Peyer's patch (tissue), 4 donors: ENCODE measurements around the gene TTC28. TPM values are rescaled to one million over a fixed set of nuclear protein-coding genes. Genes with fewer than 3 reads are reported as not detected.

Source experiments
- DNase-seq, 3 donors: peaks; one replicate each; pipeline ENCODE4 v3.0.0-alpha.2; 2017 to 2019
- H3K27ac ChIP-seq, 4 donors: fragments of 200-600 bp; sonication (generic); one replicate each; pipeline ENCODE4 v1.5.1; 2016 to 2019
- H3K27me3 ChIP-seq, 2 donors: fragments of 200-600 bp; sonication (generic); one replicate each; pipeline ENCODE4 v1.5.1; 2019
- H3K36me3 ChIP-seq, 3 donors: fragments of 200-600 bp; sonication (generic); one replicate each; pipeline ENCODE4 v1.5.1; 2016 to 2019
- H3K4me1 ChIP-seq, 4 donors: fragments of 200-600 bp; sonication (generic); one replicate each; pipeline ENCODE4 v1.5.1; 2016 to 2019
- H3K4me3 ChIP-seq, 4 donors: fragments of 200-600 bp; sonication (generic); 1 replicate in 3 of 4; 2 replicates in 1 of 4; pipeline ENCODE4 v1.5.1; 2016 to 2019; ENCODE audit warnings: mild to moderate bottlenecking in 1 of 4
- H3K9me3 ChIP-seq, 4 donors: fragments of 200-600 bp; sonication (generic); one replicate each; pipeline ENCODE4 v1.5.1; 2016 to 2019; ENCODE audit warnings: mild to moderate bottlenecking in 1 of 4
- POLR2A ChIP-seq, 2 donors: fragments of 450-650 bp; IDR thresholded peaks; one replicate each; pipeline ENCODE4 v1.5.1; 2017; ENCODE audit warnings: antibody characterized with exemption in 2 of 2, mild to moderate bottlenecking in 2 of 2, moderate library complexity in 2 of 2
- total RNA-seq, 4 donors: library from RNA; depleted of rRNA; stranded (reverse); fragments of >200 nt; gene quantifications; one replicate each; pipeline ENCODE4 v1.1.0, GENCODE V29; 2016
- TF ChIP-seq, protein P1 (sequence below), 6 experiments: fragments of 450-650 bp in 4 of 6; fragments of 200-600 bp in 2 of 6; sonication (generic) in 1 of 6; IDR thresholded peaks; one replicate each; pipeline ENCODE4 v1.5.1; 2017 to 2019; ENCODE audit warnings: antibody characterized with exemption in 6 of 6, mild to moderate bottlenecking in 3 of 6, moderate library complexity in 1 of 6

TTC28 gene
- total RNA-seq, 4 donors from 2014 or later, result 9.1 to 46.4 (median 35.2) TPM

DNA sequence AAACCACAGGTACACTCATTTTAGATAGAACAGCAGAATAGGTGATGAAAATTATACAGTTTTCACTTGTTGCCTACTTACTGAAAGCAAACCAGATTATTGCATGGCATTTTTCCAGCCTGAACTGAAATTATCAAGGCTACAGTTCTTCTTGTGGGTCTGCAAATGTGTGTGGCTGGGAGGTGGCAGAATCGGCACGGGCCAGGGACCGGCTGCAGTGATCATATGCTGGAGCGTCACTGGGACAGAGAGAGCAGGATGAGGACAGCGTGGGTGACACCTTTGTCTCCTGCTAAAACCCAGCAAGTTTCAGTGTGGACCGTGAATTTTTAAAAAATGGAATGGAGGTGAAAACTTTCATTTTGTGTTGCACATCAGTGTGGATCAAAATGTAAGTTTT is 701.3 kb downstream of the TTC28 start:
- Histone ChIP-seq H3K36me3 (peaks cover 0 to 18% (median 0%) of the 10 kb centered on the region in 3 donors), H3K4me3 (no peak overlapping the region)

DNA sequence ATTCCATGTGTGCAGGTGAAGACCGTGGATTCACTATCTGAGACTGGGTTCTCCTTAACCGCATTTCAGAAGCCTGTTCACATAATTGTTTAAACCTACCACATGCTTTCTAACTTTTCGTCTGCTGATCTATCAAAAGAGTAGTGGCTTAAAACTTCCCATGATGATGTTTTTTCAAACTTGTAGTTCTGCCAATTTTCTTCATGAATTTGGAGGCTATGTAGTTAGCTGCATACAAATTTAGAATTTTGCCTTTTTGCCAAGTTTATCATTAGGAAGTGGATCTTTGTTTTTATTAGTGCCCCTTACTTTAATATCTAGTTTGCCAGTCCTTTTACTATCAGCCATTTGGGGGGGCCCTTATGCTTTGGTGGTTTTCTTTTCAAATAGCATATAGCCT is 703.1 kb downstream of the TTC28 start:
- no peak for TF ChIP-seq POLR2A (IDR thresholded peaks at IDR 0.05)
- TF ChIP-seq, protein P1, sequence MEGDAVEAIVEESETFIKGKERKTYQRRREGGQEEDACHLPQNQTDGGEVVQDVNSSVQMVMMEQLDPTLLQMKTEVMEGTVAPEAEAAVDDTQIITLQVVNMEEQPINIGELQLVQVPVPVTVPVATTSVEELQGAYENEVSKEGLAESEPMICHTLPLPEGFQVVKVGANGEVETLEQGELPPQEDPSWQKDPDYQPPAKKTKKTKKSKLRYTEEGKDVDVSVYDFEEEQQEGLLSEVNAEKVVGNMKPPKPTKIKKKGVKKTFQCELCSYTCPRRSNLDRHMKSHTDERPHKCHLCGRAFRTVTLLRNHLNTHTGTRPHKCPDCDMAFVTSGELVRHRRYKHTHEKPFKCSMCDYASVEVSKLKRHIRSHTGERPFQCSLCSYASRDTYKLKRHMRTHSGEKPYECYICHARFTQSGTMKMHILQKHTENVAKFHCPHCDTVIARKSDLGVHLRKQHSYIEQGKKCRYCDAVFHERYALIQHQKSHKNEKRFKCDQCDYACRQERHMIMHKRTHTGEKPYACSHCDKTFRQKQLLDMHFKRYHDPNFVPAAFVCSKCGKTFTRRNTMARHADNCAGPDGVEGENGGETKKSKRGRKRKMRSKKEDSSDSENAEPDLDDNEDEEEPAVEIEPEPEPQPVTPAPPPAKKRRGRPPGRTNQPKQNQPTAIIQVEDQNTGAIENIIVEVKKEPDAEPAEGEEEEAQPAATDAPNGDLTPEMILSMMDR (IDR thresholded peaks at IDR 0.05), result no peak
- DNase-seq, result no peak
- no peaks in the 10 kb centered on the region for H3K4me1 ChIP-seq
- no peaks in the 10 kb centered on the region for H3K27me3 ChIP-seq
- peaks cover 0 to 4% (median 0%) of the 10 kb centered on the region in 3 donors for H3K36me3 ChIP-seq
- H3K4me3 ChIP-seq, result no peak overlapping the region
- H3K27ac ChIP-seq, result no peak overlapping the region
- H3K9me3 ChIP-seq, result no peaks in the 10 kb centered on the region

More for the DNA sequence above, 701.3 kb downstream of the TTC28 start:
- Histone ChIP-seq H3K4me1 (no peaks in the 10 kb centered on the region), H3K9me3 (no peaks in the 10 kb centered on the region), H3K27me3 (no peaks in the 10 kb centered on the region), H3K27ac (no peak overlapping the region)
- DNase-seq, result no peak
- TF ChIP-seq, protein P1 (IDR thresholded peaks at IDR 0.05), result no peak
- no peak for TF ChIP-seq POLR2A (IDR thresholded peaks at IDR 0.05)

DNA sequence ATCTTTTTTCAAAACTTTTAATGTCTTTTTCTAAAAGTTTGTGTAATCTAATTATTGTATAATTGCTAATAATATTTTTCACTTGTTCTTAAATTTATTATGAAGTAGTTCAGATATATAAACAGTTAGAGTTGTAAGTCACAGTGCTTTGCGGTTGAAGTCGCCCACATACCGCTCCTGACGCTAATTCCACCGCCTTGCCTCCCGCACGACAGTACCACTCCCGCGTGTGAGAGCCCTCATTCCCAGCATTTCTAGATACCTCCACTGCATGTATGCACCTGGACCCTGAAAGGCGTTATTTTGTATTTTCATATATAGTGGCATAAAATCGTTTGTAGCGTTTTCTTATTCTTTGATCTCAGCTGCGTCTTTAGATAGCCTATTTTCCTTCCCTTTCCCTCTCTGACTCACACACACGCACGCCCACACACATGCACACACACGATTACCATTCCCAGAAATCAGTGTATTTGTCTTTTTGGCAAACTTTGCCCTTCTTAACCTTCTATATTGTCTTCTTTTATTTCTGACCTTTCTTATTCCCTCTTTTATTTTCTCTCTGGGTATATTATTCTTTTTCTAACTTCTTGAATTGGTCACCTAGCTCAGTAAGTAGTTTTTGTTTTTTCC is 704.1 kb downstream of the TTC28 start:
- Histone ChIP-seq H3K4me3 (no peak overlapping the region), H3K4me1 (no peaks in the 10 kb centered on the region), H3K27me3 (no peaks in the 10 kb centered on the region), H3K9me3 (no peaks in the 10 kb centered on the region), H3K36me3 (peaks cover 0 to 4% (median 0%) of the 10 kb centered on the region in 3 donors), H3K27ac (no peak overlapping the region)
- no peak for DNase-seq
- no peak for TF ChIP-seq POLR2A (IDR thresholded peaks at IDR 0.05)
- TF ChIP-seq, protein P1 (IDR thresholded peaks at IDR 0.05), result no peak

DNA sequence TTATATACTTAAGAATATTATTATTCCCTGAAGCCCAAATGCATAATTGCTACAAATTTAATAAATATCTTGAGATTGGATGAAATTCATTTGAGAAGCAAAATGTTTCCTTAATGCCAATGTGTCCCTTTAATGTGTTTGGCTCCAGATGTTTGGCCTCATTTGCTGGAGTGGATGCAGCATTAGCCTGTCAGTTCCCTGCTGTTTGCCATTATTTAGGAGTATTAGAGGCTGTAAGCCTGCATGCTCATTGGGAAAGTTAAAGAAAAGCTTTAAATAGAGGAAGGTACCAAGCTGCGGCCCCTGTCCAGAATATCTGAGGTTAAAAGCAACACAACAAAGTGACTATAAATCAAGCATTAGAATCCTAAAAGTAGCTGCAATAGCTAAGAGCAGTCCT is 705.8 kb downstream of the TTC28 start:
- H3K36me3 ChIP-seq, result peaks cover 0 to 2% (median 0%) of the 10 kb centered on the region in 3 donors
- H3K27me3 ChIP-seq, result no peaks in the 10 kb centered on the region
- H3K4me1 ChIP-seq, result no peaks in the 10 kb centered on the region
- no peak overlapping the region for H3K4me3 ChIP-seq
- no peak for TF ChIP-seq POLR2A (IDR thresholded peaks at IDR 0.05)
- TF ChIP-seq, protein P1 (IDR thresholded peaks at IDR 0.05), result no peak
- H3K9me3 ChIP-seq, result no peaks in the 10 kb centered on the region
- H3K27ac ChIP-seq, result no peak overlapping the region
- no peak for DNase-seq

DNA sequence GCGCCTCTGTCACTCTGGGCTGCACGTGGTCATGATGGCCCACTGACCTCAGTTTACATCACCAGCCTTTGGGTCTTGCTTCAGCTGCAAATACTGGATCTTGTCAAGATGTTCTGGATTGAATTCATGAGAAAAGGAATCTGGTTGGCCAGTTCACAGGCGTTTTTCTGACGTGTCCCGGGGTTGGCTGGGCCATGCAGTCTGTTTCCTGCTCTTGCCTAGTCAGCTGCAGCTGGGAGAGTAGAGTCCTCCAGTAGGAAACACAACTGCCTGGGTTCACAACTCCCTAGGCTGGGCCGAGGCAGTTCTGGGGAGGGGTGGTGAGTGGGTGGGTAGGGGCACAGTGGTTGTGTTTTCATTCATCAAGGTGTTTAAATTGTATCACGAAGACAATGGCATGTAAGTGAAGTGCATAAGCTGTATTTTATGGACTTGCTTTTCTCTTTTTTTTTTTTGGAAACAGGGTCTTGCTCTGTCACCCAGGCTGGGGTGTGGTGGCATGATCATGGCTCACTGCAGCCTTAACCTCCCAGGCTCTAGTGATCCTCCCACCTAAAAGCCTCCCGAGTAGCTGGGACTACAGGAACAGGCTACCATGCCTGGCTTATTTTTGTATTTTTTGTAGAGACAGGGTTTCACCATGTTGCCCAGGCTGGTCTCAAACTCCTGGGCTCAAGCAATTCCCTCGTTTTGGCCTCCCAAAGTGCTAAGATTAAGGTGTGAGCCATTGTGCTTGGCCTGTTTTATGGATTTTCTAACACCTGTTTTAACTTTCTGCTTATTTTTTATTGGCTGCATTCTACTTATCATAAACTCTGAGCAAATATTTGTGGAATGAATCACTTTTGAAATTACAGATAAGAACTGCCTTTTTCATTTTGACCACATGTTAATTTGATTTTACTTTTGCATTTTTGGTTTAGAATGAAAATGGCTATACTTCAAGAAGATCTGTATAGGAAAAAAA is 706.6 kb downstream of the TTC28 start:
- Histone ChIP-seq H3K27me3 (no peaks in the 10 kb centered on the region), H3K36me3 (no peaks in the 10 kb centered on the region), H3K9me3 (no peaks in the 10 kb centered on the region), H3K27ac (no peak overlapping the region), H3K4me3 (no peak overlapping the region), H3K4me1 (no peaks in the 10 kb centered on the region)
- TF ChIP-seq POLR2A (IDR thresholded peaks at IDR 0.05), result no peak
- TF ChIP-seq, protein P1 (IDR thresholded peaks at IDR 0.05), result no peak
- DNase-seq, result no peak
